HG03457 (cell line): Measurements from ENCODE around the gene C10orf62.
"Not testable (repeated sequence)": the region's sequence is repeated elsewhere in the genome, so short reads cannot be mapped to it uniquely, and the experiment has no call there.

ENCODE experiments used
- ATAC-seq: cut with Tn5 transposase; IDR thresholded peaks from one replicate; pipeline ENCODE4 v1.9.1; 2021; ENCODE audit warnings: moderate number of reproducible peaks; ENCODE audit not compliant: unreplicated experiment

Gene C10orf62

DNA sequence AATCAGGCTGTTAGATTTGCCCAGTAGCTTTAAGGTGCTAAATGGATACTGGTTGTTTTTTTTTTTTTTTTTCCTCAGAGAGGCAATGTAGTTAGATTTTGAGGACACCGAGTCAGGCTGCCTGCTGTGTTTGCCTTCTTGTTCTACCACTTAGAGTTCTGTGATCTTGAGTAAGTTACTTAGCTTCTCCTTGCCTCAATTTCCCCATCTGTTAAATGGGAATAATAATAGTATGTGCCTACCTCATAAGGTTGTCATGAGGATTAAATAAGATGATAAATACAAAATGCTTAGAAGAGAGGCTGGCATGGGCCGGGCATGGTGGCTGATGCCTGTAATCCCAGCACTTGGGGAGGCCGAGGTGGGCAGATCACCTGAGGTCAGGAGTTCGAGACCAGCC lies 29.2 kb downstream of the C10orf62 start:
- ATAC-seq, result no peak

DNA sequence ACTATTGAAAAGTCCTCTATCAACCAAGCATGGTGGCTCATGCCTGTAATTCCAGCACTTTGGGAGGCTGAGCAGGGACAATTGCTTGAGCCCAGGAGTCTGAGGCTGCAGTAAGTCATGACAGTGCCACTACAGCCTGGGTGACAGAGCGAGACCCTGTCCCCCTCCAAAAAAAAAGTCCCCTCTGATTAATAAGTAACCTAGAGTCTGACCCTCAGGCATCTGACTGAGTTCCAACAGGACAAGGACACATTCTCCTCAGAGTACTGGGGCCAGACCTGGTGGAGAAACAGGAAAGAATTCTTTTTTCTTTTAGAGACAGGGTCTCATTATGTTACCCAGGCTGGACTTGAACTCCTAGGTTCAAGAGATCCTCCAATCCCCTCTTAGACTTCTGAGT lies 33.8 kb downstream of the C10orf62 start:
- no peak for ATAC-seq

DNA sequence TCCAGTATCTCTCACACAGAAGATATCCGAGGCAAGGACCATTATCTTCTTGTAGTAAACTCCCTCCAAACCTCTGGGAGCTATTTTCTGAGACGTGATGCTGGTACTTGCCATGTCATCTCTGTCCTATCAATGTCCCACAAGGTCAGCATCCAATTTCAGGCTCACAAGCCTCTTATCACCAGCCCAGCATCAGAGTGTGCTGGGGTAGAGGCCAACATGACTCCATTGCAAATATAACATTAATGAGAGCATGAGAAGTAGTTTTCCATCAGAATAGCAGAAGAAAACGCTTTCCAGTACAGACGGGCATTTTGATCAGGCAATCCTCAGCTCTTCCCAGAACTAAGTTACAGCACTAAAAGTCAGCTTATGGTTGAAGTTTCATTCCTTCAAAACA lies 38.2 kb downstream of the C10orf62 start:
- ATAC-seq, result no peak

DNA sequence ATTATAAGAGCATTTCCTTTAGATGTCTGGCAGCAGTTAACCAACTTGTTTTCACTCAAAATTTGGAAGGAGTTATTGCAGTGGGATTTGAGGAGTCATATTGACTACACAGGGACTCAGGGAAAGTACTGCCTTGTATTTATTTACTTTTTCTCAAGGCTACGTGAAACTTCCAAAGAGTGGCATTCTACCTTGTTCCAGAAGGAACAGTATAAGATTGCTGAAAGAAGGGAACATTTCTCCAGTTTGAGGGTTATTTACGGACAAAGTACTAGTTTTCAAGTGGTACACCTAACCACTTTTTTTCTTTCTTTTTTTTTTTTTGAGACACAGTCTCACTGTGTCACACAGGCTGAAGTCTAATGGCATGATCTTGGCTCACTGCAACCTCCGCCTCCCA lies 38.7 kb downstream of the C10orf62 start:
- ATAC-seq, result no peak

DNA sequence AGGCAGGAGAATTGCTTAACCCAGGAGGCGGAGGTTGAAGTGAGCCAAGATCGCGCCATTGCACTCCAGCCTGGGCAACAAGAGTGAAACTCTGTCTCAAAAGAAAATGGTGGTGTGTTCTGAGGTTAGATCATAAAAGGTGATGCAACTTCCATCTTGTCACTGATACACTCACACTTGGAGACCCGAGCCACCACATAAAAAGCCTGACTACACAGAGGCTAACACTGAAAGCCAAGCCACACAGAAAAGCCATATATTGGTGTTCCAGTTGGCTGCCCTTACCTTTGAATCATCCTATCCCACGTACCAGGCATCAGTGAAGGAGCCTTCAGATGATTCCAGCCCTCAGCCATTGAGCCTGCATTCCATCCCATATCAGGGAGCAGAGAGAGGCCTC lies 39.8 kb downstream of the C10orf62 start:
- no peak for ATAC-seq

DNA sequence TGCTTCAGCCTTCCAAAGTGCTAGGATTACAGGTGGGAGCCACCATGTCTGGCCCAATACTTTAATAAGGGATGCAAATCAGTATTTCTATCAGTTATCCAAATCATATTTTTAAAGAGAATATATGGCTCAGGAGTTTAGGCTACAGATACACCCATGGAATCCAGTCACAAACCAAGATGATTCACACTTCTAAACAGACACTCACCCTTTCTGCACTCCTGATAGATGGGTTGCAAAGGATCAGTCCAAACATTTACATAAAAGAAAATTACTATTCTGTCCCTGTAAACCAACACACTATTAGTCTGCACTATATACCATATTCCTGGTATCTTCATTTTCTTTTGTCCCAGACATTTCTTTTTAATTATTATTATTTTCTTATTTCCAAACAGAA lies 41.6 kb downstream of the C10orf62 start:
- no peak for ATAC-seq

DNA sequence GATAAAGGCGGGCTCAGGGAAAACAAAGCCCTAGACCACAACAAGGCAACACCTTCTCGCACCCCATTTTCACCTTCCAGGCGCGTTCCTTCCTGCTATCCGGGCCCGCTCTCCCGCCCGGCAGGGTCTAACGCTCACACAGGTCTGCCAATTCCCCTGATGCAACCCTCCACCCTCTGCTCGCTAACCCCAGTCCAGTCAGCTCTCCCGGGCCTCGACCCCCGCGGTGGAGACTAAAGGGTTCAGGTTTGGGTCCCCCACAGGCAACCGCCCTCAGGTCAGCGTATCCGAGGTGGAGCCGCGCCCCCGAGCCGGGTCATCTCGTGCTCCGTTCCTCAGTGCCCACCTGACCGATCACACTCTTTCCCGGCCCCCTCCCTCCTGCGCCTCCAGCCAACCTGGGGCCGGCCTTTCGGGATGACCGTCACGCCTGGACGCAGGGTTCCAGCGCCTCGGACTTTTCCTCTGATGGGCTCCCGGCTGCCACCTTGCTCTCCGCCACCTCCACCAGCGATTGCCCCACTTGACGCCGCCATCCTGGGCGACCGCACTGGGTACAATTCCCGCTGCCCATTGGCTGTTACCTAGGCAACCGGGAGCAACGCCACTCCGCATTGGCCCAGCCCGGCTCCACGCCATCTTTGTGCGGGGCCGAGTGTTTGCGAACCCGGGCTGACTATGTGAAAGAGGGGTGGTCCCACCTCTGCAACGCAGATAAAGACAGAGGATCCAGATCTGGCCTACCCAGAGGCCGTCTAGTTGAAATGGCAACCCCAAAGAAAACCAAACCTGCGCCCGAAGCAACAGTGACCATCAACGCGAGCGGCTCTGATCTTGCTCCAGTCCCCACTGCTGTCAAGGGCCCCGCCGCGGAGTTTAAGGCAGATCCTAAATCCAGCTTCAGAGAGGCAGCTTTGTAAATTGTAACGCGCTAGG lies 43.7 kb downstream of the C10orf62 start, which contains the start of gene MORN4:
TSS of gene MORN4 (minus strand) at position 552 of the 936 bp plus-strand sequence. CDS start 13,847 bp downstream, outside the sequence.
- ATAC-seq, result peak; percentile 91

DNA sequence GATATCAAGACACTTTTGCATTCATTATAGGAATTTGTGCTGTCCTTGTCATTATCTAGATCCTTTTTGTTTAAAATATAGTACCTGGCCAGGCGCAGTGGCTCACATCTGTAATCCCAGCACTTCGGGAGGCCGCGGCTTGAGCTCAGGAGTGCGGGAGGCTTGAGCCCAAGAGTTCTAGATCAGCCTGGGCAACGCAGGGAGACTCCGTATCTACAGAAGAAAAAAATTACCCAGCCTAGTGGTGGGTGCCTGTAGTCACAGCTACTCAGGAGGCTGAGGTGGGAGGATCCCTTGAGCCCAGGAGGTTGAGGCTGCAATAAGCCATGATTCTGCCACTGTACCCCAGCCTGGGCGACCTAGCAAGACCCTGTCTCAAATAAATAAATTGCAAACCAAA lies 44.4 kb downstream of the C10orf62 start:
- ATAC-seq, result no peak

DNA sequence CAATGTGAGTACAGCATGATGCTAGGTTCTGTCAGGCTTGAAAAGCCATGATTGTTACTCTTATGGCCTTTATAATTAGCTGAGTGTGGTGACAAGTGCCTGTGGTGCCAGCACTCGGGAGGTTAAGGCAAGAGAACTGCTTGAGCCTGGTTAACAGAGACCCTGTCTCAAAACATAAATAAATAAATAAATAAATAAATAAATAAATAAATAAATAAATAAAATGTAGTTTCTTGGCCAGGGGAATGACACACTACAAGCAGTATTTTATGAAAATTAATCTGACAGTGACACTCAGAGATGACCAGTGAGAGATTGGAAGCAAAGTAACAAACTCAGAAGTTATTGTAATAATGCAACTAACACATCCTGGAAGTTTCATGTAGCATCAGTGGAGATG lies 46.1 kb downstream of the C10orf62 start:
- no peak for ATAC-seq

DNA sequence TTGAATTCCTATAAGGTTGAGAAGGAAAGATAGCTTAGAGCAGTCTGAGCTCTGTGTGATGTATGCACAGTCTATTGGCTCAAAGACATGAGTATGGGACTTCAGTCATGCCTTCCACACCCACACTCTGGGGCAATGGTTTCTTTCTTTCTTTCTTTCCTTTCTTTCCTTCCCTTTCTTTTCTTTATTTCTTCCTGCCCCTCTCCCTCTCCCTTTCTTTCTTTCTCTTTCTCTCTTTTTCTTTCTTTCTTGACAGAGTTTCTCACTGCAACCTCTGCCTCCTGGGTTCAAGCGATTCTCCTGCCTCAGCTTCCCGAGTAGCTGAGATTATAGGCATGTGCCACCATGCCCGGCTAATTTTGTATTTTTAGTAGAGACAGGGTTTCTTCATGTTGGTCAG lies 49.6 kb downstream of the C10orf62 start:
- ATAC-seq, result not testable (repeated sequence)

DNA sequence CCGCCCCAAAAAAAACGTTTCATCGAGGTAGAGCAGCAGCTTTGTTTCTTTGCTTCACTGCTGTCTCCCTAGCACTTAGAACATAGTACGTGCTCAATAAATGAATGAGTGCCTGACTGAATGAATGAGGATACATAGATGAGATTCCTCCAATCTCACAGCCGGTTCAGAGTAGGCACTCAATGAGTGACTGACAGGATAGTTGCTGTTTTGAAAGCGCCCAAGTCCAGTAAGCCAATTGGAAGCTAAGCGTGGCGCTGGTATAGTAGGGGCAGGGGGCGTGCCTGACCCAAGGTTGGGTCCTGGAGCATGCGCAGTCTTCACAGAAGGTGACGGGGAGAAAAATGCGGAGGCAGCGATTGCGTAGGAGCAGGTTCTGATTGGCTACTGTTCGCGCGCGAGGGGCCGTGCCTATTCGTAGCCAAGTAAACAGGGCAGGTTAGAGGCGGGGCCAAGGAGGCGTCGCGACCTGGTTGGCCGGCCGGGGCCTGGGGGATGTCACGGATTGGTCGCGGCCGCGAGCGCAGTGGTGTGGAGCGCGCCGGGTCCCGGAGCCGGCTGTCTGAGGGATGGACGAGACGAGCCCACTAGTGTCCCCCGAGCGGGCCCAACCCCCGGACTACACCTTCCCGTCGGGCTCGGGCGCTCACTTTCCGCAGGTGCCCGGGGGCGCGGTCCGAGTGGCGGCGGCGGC lies 50.8 kb downstream of the C10orf62 start, which contains the start of gene PI4K2A:
TSS of gene PI4K2A (plus strand) at position 498 of the 694 bp plus-strand sequence. CDS start at position 570, 72 bp downstream.
- peak; percentile 98 for ATAC-seq
